ENCODE measurements around the gene DOK1.

DNA sequence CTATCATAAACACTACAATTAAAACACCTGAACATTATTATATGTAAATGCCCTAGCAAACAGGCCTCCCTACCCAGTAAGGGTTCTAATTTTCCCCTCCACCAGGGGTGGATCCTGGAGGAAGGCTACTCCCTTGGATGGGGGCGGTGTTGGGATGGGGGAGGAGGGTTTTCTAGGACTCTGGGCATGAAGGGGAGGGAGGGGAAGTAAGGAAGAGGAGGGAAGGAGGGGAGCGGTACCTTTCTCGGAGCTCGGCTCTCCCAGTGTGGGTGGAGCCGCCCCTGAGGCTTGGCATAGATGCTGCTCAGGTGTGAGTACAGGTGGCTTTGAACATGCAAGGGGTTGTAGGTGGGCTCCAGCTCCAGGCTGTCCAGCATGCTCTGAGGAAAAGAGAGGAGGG, 5.4 kb downstream of the DOK1 start:
- TF ChIP-seq, protein P1, sequence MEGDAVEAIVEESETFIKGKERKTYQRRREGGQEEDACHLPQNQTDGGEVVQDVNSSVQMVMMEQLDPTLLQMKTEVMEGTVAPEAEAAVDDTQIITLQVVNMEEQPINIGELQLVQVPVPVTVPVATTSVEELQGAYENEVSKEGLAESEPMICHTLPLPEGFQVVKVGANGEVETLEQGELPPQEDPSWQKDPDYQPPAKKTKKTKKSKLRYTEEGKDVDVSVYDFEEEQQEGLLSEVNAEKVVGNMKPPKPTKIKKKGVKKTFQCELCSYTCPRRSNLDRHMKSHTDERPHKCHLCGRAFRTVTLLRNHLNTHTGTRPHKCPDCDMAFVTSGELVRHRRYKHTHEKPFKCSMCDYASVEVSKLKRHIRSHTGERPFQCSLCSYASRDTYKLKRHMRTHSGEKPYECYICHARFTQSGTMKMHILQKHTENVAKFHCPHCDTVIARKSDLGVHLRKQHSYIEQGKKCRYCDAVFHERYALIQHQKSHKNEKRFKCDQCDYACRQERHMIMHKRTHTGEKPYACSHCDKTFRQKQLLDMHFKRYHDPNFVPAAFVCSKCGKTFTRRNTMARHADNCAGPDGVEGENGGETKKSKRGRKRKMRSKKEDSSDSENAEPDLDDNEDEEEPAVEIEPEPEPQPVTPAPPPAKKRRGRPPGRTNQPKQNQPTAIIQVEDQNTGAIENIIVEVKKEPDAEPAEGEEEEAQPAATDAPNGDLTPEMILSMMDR (conservative IDR thresholded peaks at IDR 0.05): no peak
- TF ChIP-seq EZH2 (IDR thresholded peaks at IDR 0.05; ENCODE audit: low read depth): no peak

Measured in PC-9 (cell line).